GM12878 (cell line): ENCODE results near the gene CD151. TPM values are rescaled to one million over a fixed set of nuclear protein-coding genes. Genes with fewer than 3 reads are reported as not detected.

Experiments
- ATAC-seq: fragments of 200-7000 bp; cut with Tn5 transposase; 3 replicates; pipeline ENCODE4 v1.9.1; 2020; ENCODE audit warnings: mild to moderate bottlenecking, moderate library complexity
- BruUV-seq: library from RNA; stranded (reverse); fragments of 400-500 nt; replicated peaks from 2 replicates; lab custom pipeline; 2021; lab: Mats Ljungman, UMichigan
- CTCF ChIA-PET: fragments of 300-600 bp; sonication (Branson Sonifier 250); formaldehyde crosslinking; extraction: SDS; loops from one replicate; lab custom pipeline; 2021; ENCODE audit warnings: inconsistent platforms; lab: Yijun Ruan, JAX
- POLR2A ChIA-PET: fragments of 350-600 bp; formaldehyde crosslinking; extraction: SDS; loops from one replicate; lab custom pipeline; 2021; ENCODE audit warnings: inconsistent platforms; lab: Charles Lee
- RAD21 ChIA-PET: fragments of 300-600 bp; sonication (Branson Sonifier 250); formaldehyde crosslinking; loops from one replicate; lab custom pipeline; 2023; ENCODE audit warnings: antibody characterized with exemption; ENCODE audit not compliant: unreplicated experiment; lab: Charles Lee
- SMC1A ChIA-PET: fragments of 300-600 bp; sonication (Branson Sonifier 250); formaldehyde crosslinking; loops from one replicate; lab custom pipeline; 2023; ENCODE audit not compliant: unreplicated experiment, uncharacterized antibody; lab: Charles Lee
- DNase-seq: peaks from one replicate; pipeline ENCODE4 v3.0.0-alpha.2; 2011; ENCODE audit warnings: low read depth, low spot score
- FAIRE-seq: peaks from 3 replicates; lab custom pipeline; 2011; peaks lifted over from hg19 to GRCh38; lab: Jason Lieb, UNC
- H2AFZ ChIP-seq: 2 replicates; pipeline ENCODE4 v1.6.0; 2011; ENCODE audit warnings: low read depth, low read length, control low read depth; ENCODE audit not compliant: control insufficient read depth
- H3K27ac ChIP-seq: 2 replicates; pipeline ENCODE4 v1.5.1; 2011; ENCODE audit warnings: control low read depth; ENCODE audit not compliant: control insufficient read depth, insufficient read depth
- H3K27me3 ChIP-seq, 2 experiments: replicated peaks in 1 of 2; 2 replicates each; pipeline versions ENCODE4 v1.6.0 to v1.6.1; 2011; ENCODE audit warnings: low read length in 1 of 2; ENCODE audit not compliant: control insufficient read depth in 2 of 2, insufficient read depth in 2 of 2
- H3K36me3 ChIP-seq, 2 experiments: 2 replicates each; pipeline ENCODE4 v1.5.1; 2011; ENCODE audit warnings: low read length in 1 of 2; ENCODE audit not compliant: control insufficient read depth in 2 of 2, insufficient read depth in 2 of 2
- H3K4me1 ChIP-seq: 2 replicates; pipeline ENCODE4 v1.6.1; 2011; ENCODE audit warnings: mild to moderate bottlenecking, low read length, moderate library complexity, mixed read lengths; ENCODE audit not compliant: control insufficient read depth, insufficient read depth
- H3K4me2 ChIP-seq: 2 replicates; pipeline ENCODE4 v1.6.0; 2011; ENCODE audit warnings: control low read depth; ENCODE audit not compliant: control insufficient read depth, insufficient read depth
- H3K4me3 ChIP-seq: fragments of 200-600 bp; sonication (generic); 2 replicates; pipeline ENCODE4 v1.5.1; 2016
- H3K79me2 ChIP-seq: 2 replicates; pipeline ENCODE4 v1.6.0; 2011; ENCODE audit warnings: low read length; ENCODE audit not compliant: control insufficient read depth, insufficient read depth
- H3K9ac ChIP-seq: 2 replicates; pipeline ENCODE4 v1.8.0; 2011; ENCODE audit warnings: low read length, control low read depth, mixed read lengths; ENCODE audit not compliant: control insufficient read depth, insufficient read depth
- H3K9me3 ChIP-seq: replicated peaks from 3 replicates; pipeline ENCODE4 v1.5.1; 2011; ENCODE audit warnings: mild to moderate bottlenecking, low read length; ENCODE audit not compliant: control insufficient read depth, insufficient read depth
- H4K20me1 ChIP-seq: 2 replicates; pipeline ENCODE4 v1.6.0; 2011; ENCODE audit not compliant: control insufficient read depth, insufficient read depth
- CBX3 ChIP-seq: fragments of 200-600 bp; sonication (generic); IDR thresholded peaks from 2 replicates; pipeline ENCODE4 v1.6.1; 2016; ENCODE audit warnings: low read depth, borderline replicate concordance
- ESRRA ChIP-seq: IDR thresholded peaks from 2 replicates; pipeline ENCODE4 v1.6.1; 2012; ENCODE audit warnings: mild to moderate bottlenecking, low read length, improper control_type of control experiment
- IRF4 ChIP-seq: IDR thresholded peaks from 2 replicates; pipeline ENCODE4 v1.6.1; 2011; ENCODE audit warnings: low read depth, low read length
- MEF2B ChIP-seq: fragments of 450-650 bp; IDR thresholded peaks from 2 replicates; pipeline ENCODE4 v1.6.1; 2018; ENCODE audit warnings: mild to moderate bottlenecking, moderate library complexity; ENCODE audit not compliant: partially characterized antibody, poor library complexity, severe bottlenecking
- RB1 ChIP-seq: fragments of 450-650 bp; formaldehyde crosslinking; IDR thresholded peaks from 2 replicates; pipeline ENCODE4 v1.6.1; 2017; ENCODE audit warnings: mild to moderate bottlenecking, borderline replicate concordance
- SMARCA5 ChIP-seq: fragments of 450-650 bp; IDR thresholded peaks from 2 replicates; pipeline ENCODE4 v1.6.1; 2017; ENCODE audit warnings: mild to moderate bottlenecking
- SP1 ChIP-seq: IDR thresholded peaks from one replicate; pipeline ENCODE4 v1.6.1; 2011; ENCODE audit warnings: low read depth, low read length
- SRF ChIP-seq, 2 experiments: IDR thresholded peaks; 2 replicates each; pipeline ENCODE4 v1.6.1; 2011; ENCODE audit warnings: low read depth in 2 of 2, low read length in 2 of 2, mild to moderate bottlenecking in 1 of 2, moderate library complexity in 1 of 2
- ZNF217 ChIP-seq: fragments of 450-650 bp; IDR thresholded peaks from 2 replicates; pipeline ENCODE4 v1.6.1; 2017; ENCODE audit warnings: antibody characterized with exemption, mild to moderate bottlenecking
- WGBS: methylation state at CpG from one replicate; pipeline ENCODE4 v1.1.6; 2016; ENCODE audit warnings: low lambda C conversion rate; ENCODE audit not compliant: insufficient replicate concordance, insufficient coverage; ENCODE audit errors: missing lambda C conversion rate; 5-methylcytosine and 5-hydroxymethylcytosine counted together
- in situ Hi-C: fragments of 300-500 bp; cut with MboI; formaldehyde crosslinking; loops from 9 replicates; pipeline ENCODE4 v1.14.3; 2018; ENCODE audit warnings: mixed read lengths
- intact Hi-C: fragments of 100-400 bp; cut with micrococcal nuclease; formaldehyde crosslinking; loops from one replicate; pipeline ENCODE4 v1.14.2; 2022; ENCODE audit not compliant: unreplicated experiment
- polyA plus RNA-seq, 11 experiments: library from polyadenylated mRNA; depleted of rRNA in 4 of 11; unstranded in 6 of 11; stranded (reverse) in 5 of 11; fragments of >200 nt; fragmentation: Nextera tagmentation in 4 of 11; fragmentation: Illumina TruSeq in 1 of 11; extraction: Ambion mirVana in 4 of 11; extraction: Trizol in 1 of 11; gene quantifications; 1 replicate in 1 of 11; 2 replicates in 10 of 11; pipeline versions ENCODE4 v1.2.1 to v1.2.3, GENCODE V29; 2011 to 2016; ENCODE audit warnings: inconsistent platforms in 2 of 11, missing spikeins in 2 of 11, low read depth in 1 of 11
- total RNA-seq, 4 experiments: library from RNA; depleted of rRNA in 3 of 4; stranded (reverse); fragments of >200 nt in 3 of 4; fragmentation: Illumina TruSeq in 1 of 4; extraction: Trizol in 1 of 4; gene quantifications; 2 replicates each; pipeline versions ENCODE4 v1.2.1 to v1.2.3, GENCODE V29; 2013 to 2021
- TF ChIP-seq, protein P1 (sequence below): fragments of 450-650 bp; IDR thresholded peaks from 2 replicates; pipeline ENCODE4 v1.6.1; 2016; ENCODE audit warnings: mild to moderate bottlenecking, moderate library complexity, borderline replicate concordance
- TF ChIP-seq, protein P2 (sequence below): fragments of 450-650 bp; IDR thresholded peaks from 2 replicates; pipeline ENCODE4 v1.6.1; 2017; ENCODE audit warnings: low read depth, mild to moderate bottlenecking, moderate library complexity

CD151 gene
- total and polyA plus RNA-seq, 10 of the 15 experiments (the other 5 are each of a cell fraction or from before 2014, with no cell fraction given), result 0.52 to 41.7 (median 14.7) TPM

DNA sequence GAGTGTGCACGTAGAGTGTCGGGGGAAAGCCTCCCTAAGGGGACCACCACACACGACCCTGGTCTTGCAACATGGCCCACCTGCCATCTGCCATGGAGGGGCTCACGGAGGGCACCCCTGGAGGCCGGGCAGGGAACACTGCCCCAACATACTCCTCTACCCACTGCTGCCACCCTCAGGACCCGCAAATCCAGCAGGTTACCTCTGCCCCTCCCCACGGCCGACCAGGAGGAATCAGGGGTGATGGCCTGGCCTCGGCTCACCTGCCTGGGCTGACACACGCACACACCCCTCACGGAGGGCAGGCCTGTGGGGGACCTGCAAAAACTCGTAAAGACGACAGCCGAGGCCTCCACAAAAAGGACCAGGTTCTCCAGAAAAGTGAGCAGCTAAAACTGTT, 47.7 kb downstream of the CD151 start:
- peaks cover 0 to 6% of the 10 kb centered on the region in 2 experiments; a peak in 2 of 4 replicates for H3K36me3 ChIP-seq
- FAIRE-seq (no peak), ATAC-seq (no peak), DNase-seq (no peak)
- no TSS peak for BruUV-seq
- H3K27ac ChIP-seq, result no peak overlapping the region
- ChIA-PET SMC1A (no interaction called here), CTCF (no interaction called here), POLR2A (no interaction called here), RAD21 (no interaction called here)
- no peak overlapping the region for H3K4me2 ChIP-seq
- no peaks in the 10 kb centered on the region for H3K4me1 ChIP-seq
- intact Hi-C loops (no loop called here), in situ Hi-C loops (no loop called here)
- no peak overlapping the region for H3K9ac ChIP-seq
- no peak overlapping the region for H3K4me3 ChIP-seq
- H3K9me3 ChIP-seq, result no peaks in the 10 kb centered on the region
- no peaks in the 10 kb centered on the region for H3K79me2 ChIP-seq
- H2AFZ ChIP-seq, result no peak overlapping the region
- 82% methylated on average over 14 of the region's 14 CpGs for WGBS
- TF ChIP-seq RB1, result no peak
- TF ChIP-seq, protein P1, sequence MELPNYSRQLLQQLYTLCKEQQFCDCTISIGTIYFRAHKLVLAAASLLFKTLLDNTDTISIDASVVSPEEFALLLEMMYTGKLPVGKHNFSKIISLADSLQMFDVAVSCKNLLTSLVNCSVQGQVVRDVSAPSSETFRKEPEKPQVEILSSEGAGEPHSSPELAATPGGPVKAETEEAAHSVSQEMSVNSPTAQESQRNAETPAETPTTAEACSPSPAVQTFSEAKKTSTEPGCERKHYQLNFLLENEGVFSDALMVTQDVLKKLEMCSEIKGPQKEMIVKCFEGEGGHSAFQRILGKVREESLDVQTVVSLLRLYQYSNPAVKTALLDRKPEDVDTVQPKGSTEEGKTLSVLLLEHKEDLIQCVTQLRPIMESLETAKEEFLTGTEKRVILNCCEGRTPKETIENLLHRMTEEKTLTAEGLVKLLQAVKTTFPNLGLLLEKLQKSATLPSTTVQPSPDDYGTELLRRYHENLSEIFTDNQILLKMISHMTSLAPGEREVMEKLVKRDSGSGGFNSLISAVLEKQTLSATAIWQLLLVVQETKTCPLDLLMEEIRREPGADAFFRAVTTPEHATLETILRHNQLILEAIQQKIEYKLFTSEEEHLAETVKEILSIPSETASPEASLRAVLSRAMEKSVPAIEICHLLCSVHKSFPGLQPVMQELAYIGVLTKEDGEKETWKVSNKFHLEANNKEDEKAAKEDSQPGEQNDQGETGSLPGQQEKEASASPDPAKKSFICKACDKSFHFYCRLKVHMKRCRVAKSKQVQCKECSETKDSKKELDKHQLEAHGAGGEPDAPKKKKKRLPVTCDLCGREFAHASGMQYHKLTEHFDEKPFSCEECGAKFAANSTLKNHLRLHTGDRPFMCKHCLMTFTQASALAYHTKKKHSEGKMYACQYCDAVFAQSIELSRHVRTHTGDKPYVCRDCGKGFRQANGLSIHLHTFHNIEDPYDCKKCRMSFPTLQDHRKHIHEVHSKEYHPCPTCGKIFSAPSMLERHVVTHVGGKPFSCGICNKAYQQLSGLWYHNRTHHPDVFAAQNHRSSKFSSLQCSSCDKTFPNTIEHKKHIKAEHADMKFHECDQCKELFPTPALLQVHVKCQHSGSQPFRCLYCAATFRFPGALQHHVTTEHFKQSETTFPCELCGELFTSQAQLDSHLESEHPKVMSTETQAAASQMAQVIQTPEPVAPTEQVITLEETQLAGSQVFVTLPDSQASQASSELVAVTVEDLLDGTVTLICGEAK, result no peak
- no peak for TF ChIP-seq CBX3
- no peak for TF ChIP-seq SRF (IDR thresholded peaks at IDR 0.05; ENCODE audit: low read depth in 2 of 2, low read length in 2 of 2)
- TF ChIP-seq, protein P2, sequence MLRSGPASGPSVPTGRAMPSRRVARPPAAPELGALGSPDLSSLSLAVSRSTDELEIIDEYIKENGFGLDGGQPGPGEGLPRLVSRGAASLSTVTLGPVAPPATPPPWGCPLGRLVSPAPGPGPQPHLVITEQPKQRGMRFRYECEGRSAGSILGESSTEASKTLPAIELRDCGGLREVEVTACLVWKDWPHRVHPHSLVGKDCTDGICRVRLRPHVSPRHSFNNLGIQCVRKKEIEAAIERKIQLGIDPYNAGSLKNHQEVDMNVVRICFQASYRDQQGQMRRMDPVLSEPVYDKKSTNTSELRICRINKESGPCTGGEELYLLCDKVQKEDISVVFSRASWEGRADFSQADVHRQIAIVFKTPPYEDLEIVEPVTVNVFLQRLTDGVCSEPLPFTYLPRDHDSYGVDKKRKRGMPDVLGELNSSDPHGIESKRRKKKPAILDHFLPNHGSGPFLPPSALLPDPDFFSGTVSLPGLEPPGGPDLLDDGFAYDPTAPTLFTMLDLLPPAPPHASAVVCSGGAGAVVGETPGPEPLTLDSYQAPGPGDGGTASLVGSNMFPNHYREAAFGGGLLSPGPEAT, result no peak
- no peak for TF ChIP-seq ESRRA
- no peak for TF ChIP-seq IRF4
- TF ChIP-seq ZNF217, result no peak
- no peak for TF ChIP-seq SMARCA5
- TF ChIP-seq SP1, result no peak
- no peak for TF ChIP-seq MEF2B
- no peaks in the 10 kb centered on the region for H4K20me1 ChIP-seq
- no peaks in the 10 kb centered on the region for H3K27me3 ChIP-seq
